Liver (tissue), 9 donors: ENCODE data around the gene SELENOV. TPM values are rescaled to one million over a fixed set of nuclear protein-coding genes. Genes with fewer than 3 reads are reported as not detected.

ENCODE experiments used
- DNase-seq: peaks from one replicate; pipeline ENCODE4 v3.0.0-alpha.2; 2017; ENCODE audit warnings: low spot score
- H3K27ac ChIP-seq, 2 donors: one replicate each; pipeline ENCODE4 v1.7.0; 2013; ENCODE audit warnings: inconsistent platforms in 2 of 2, low read length in 2 of 2, control low read depth in 1 of 2, low read depth in 1 of 2, mild to moderate bottlenecking in 1 of 2
- H3K27me3 ChIP-seq, 4 donors: one replicate each; pipeline versions ENCODE4 v1.6.1 to v1.7.0; 2013; ENCODE audit warnings: low read length in 3 of 4, inconsistent platforms in 1 of 4, mild to moderate bottlenecking in 1 of 4, moderate library complexity in 1 of 4; ENCODE audit not compliant: control insufficient read depth in 4 of 4, insufficient read depth in 4 of 4
- H3K36me3 ChIP-seq, 4 donors: one replicate each; pipeline versions ENCODE4 v1.6.1 to v1.7.0; 2013; ENCODE audit warnings: low read length in 3 of 4, mild to moderate bottlenecking in 3 of 4, low read depth in 1 of 4, moderate library complexity in 1 of 4; ENCODE audit not compliant: control insufficient read depth in 4 of 4, insufficient read depth in 3 of 4
- H3K4me1 ChIP-seq, 4 donors: one replicate each; pipeline versions ENCODE4 v1.6.1 to v1.7.0; 2013; ENCODE audit warnings: low read length in 3 of 4, mild to moderate bottlenecking in 3 of 4, moderate library complexity in 1 of 4; ENCODE audit not compliant: control insufficient read depth in 4 of 4, insufficient read depth in 4 of 4
- H3K4me3 ChIP-seq, 3 donors: one replicate each; pipeline versions ENCODE4 v1.6.1 to v1.7.0; 2013; ENCODE audit warnings: low read length in 3 of 3, control low read depth in 1 of 3, low read depth in 1 of 3, mild to moderate bottlenecking in 1 of 3
- H3K9ac ChIP-seq, 2 donors: one replicate each; pipeline ENCODE4 v1.7.0; 2013; ENCODE audit warnings: low read length in 2 of 2, mild to moderate bottlenecking in 2 of 2, moderate library complexity in 2 of 2, control low read depth in 1 of 2, low read depth in 1 of 2
- H3K9me3 ChIP-seq, 4 donors: one replicate each; pipeline versions ENCODE4 v1.6.1 to v1.7.0; 2013; ENCODE audit warnings: low read length in 3 of 4; ENCODE audit not compliant: control insufficient read depth in 4 of 4
- CTCF ChIP-seq: fragments of 150-350 bp; IDR thresholded peaks from 2 replicates; pipeline ENCODE4 v1.5.1; 2017; ENCODE audit warnings: improper control_type of control experiment, low read depth, low read length; ENCODE audit not compliant: missing input control
- EGR1 ChIP-seq, 2 donors: IDR thresholded peaks; 2 replicates each; pipeline ENCODE4 v1.6.1; 2016 to 2018; ENCODE audit warnings: antibody characterized with exemption in 2 of 2, low read depth in 2 of 2
- FOXA1 ChIP-seq: IDR thresholded peaks from 2 replicates; pipeline ENCODE4 v1.6.1; 2016; ENCODE audit warnings: antibody characterized with exemption
- FOXA2 ChIP-seq: IDR thresholded peaks from 2 replicates; pipeline ENCODE4 v1.6.1; 2016; ENCODE audit warnings: antibody characterized with exemption
- GABPA ChIP-seq, 2 donors: IDR thresholded peaks in 1 of 2; conservative IDR thresholded peaks in 1 of 2; 2 replicates each; pipeline ENCODE4 v1.6.1; 2016; ENCODE audit warnings: antibody characterized with exemption in 2 of 2, mild to moderate bottlenecking in 1 of 2, moderate library complexity in 1 of 2
- HNF4A ChIP-seq, 2 donors: conservative IDR thresholded peaks; 2 replicates each; pipeline ENCODE4 v1.6.1; 2016; ENCODE audit warnings: antibody characterized with exemption in 2 of 2, mild to moderate bottlenecking in 2 of 2
- HNF4G ChIP-seq: IDR thresholded peaks from 2 replicates; pipeline ENCODE4 v1.6.1; 2016; ENCODE audit warnings: antibody characterized with exemption
- JUND ChIP-seq, 2 donors: IDR thresholded peaks; 2 replicates each; pipeline ENCODE4 v1.6.1; 2016; ENCODE audit warnings: antibody characterized with exemption in 2 of 2
- NR2F2 ChIP-seq: IDR thresholded peaks from 2 replicates; pipeline ENCODE4 v1.6.1; 2016; ENCODE audit warnings: antibody characterized with exemption
- RAD21 ChIP-seq, 2 donors: IDR thresholded peaks; 2 replicates each; pipeline ENCODE4 v1.6.1; 2016; ENCODE audit warnings: antibody characterized with exemption in 2 of 2, mild to moderate bottlenecking in 2 of 2
- REST ChIP-seq: IDR thresholded peaks from 2 replicates; pipeline ENCODE4 v1.6.1; 2016; ENCODE audit warnings: antibody characterized with exemption, mild to moderate bottlenecking
- RXRA ChIP-seq, 2 donors: IDR thresholded peaks; 2 replicates each; pipeline ENCODE4 v1.6.1; 2017 to 2018; ENCODE audit warnings: antibody characterized with exemption in 2 of 2, mild to moderate bottlenecking in 1 of 2
- SP1 ChIP-seq: IDR thresholded peaks from 2 replicates; pipeline ENCODE4 v1.6.1; 2018; ENCODE audit warnings: antibody characterized with exemption, mild to moderate bottlenecking
- TAF1 ChIP-seq: conservative IDR thresholded peaks from 2 replicates; pipeline ENCODE4 v1.6.1; 2016; ENCODE audit warnings: antibody characterized with exemption, mild to moderate bottlenecking
- YY1 ChIP-seq: IDR thresholded peaks from 2 replicates; pipeline ENCODE4 v1.6.1; 2016; ENCODE audit warnings: antibody characterized with exemption, mild to moderate bottlenecking
- ZBTB33 ChIP-seq: IDR thresholded peaks from 2 replicates; pipeline ENCODE4 v1.6.1; 2016; ENCODE audit warnings: antibody characterized with exemption
- WGBS: extraction: QIAGEN DNeasy Blood & Tissue Kit; methylation state at CpG from one replicate; pipeline ENCODE4 v1.1.7; 2013; 5-methylcytosine and 5-hydroxymethylcytosine counted together
- polyA plus RNA-seq, 2 donors: library from polyadenylated mRNA; stranded (reverse) in 1 of 2; unstranded in 1 of 2; fragments of 200-250 nt in 1 of 2; fragments of >200 nt in 1 of 2; fragmentation: Nextera tagmentation in 1 of 2; extraction: Ambion mirVana in 1 of 2; gene quantifications; one replicate each; pipeline versions ENCODE4 v1.2.1 to v1.2.3, GENCODE V29; 2013 to 2015
- total RNA-seq, 2 donors: library from RNA; depleted of rRNA; stranded (reverse); fragments of >200 nt; gene quantifications; one replicate each; pipeline ENCODE4 v1.2.3, GENCODE V29; 2014
- TF ChIP-seq, protein P1 (sequence below): IDR thresholded peaks from 2 replicates; pipeline ENCODE4 v1.6.1; 2016; ENCODE audit warnings: antibody characterized with exemption
- TF ChIP-seq, protein P2 (sequence below): IDR thresholded peaks from 2 replicates; pipeline ENCODE4 v1.6.1; 2016; ENCODE audit warnings: antibody characterized with exemption
- donor health status: healthy.
- donor health status: healthy.
- donor health status: healthy.
- donor health status: healthy.
- donor health status: healthy.

The SELENOV gene
- total and polyA plus RNA-seq, 4 donors = not detected

GRCh38 chr19:39543477-39543857, 28.5 kb downstream of the SELENOV start (continued):
- no peak for TF ChIP-seq CTCF
- TF ChIP-seq REST = no peak
- no peak for TF ChIP-seq HNF4G

DNA sequence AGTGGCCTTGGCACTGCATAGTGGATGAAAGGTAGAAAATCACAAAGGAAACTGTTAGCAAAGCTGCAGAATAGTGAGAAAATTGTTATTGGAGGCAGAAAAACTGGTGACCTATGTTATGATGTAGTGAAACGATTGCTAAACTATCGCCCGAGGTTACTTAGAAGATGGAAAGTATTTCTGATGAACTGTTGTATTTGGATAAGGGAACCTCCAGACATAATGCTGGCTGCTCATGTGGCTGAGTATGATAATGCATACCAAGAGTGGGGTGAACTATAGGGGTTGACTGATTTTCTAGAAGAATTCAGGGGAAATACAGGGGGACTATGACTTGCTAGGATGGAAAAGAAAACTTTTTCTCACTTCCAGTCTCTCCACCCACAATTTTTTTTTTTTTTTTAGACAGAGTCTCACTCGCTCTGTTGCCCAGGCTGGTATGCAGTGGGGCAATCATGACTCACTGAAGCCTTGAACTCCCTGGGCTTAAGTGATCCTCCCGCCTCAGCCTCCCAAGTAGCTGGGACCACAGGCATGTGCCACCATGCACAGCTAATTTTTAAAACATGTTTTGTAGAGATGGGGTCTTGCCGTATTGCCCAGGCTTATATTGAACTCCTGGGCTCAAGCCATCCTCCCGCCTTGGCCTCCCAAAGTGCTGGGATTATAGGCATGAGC, 29.4 kb downstream of the SELENOV start:
- H3K4me1 ChIP-seq = peaks cover 0 to 5% (median under 1%) of the 10 kb centered on the region in 4 donors
- no peak for DNase-seq
- TF ChIP-seq CTCF = no peak
- no peak for TF ChIP-seq RAD21 (IDR thresholded peaks at IDR 0.05)
- no peak for TF ChIP-seq SP1
- TF ChIP-seq, protein P1, sequence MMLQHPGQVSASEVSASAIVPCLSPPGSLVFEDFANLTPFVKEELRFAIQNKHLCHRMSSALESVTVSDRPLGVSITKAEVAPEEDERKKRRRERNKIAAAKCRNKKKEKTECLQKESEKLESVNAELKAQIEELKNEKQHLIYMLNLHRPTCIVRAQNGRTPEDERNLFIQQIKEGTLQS = no peak
- TF ChIP-seq YY1 = no peak
- TF ChIP-seq REST = no peak
- TF ChIP-seq, protein P2, sequence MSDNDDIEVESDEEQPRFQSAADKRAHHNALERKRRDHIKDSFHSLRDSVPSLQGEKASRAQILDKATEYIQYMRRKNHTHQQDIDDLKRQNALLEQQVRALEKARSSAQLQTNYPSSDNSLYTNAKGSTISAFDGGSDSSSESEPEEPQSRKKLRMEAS = no peak
- TF ChIP-seq FOXA1 = no peak
- TF ChIP-seq HNF4G = no peak
- no peak for TF ChIP-seq HNF4A (conservative IDR thresholded peaks at IDR 0.05)
- TF ChIP-seq RXRA (IDR thresholded peaks at IDR 0.05) = no peak
- TF ChIP-seq GABPA (IDR thresholded peaks at IDR 0.05 in 1 of 2, conservative IDR thresholded peaks at IDR 0.05 in 1 of 2) = no peak
- TF ChIP-seq EGR1 (IDR thresholded peaks at IDR 0.05; ENCODE audit: low read depth in 2 of 2) = no peak
- TF ChIP-seq NR2F2 = no peak
- TF ChIP-seq FOXA2 = no peak
- TF ChIP-seq ZBTB33 = no peak
- no peak for TF ChIP-seq JUND (IDR thresholded peaks at IDR 0.05)
- no peak for TF ChIP-seq TAF1
- H3K36me3 ChIP-seq = no peaks in the 10 kb centered on the region
- no peak overlapping the region for H3K27ac ChIP-seq
- H3K9me3 ChIP-seq = no peaks in the 10 kb centered on the region
- no peak overlapping the region for H3K4me3 ChIP-seq
- H3K9ac ChIP-seq = no peak overlapping the region
- H3K27me3 ChIP-seq = no peaks in the 10 kb centered on the region
- 87% methylated on average over 7 of the region's 7 CpGs for WGBS
